Aorta (tissue), 4 donors: Measurements from ENCODE around the gene RBM17. TPM values are rescaled to one million over a fixed set of nuclear protein-coding genes. Genes with fewer than 3 reads are reported as not detected.

Experiments
- microRNA-seq, 2 donors: library from miRNA; unstranded; fragments of <30 nt; microRNA quantifications; one replicate each; pipeline ENCODE4 v1.2.0, GENCODE V29; 2020
- polyA plus RNA-seq, 2 donors: library from polyadenylated mRNA; stranded (reverse); fragments of 200-250 nt; gene quantifications; one replicate each; pipeline ENCODE4 v1.2.3, GENCODE V29; 2013
- total RNA-seq, 2 donors: library from RNA; stranded (reverse); fragmentation: NEBNext Ultra II Directional; extraction: Animal tissue kit (Norgen Biotek cat#: 25700); gene quantifications; one replicate each; pipeline ENCODE4 v1.2.1, GENCODE V29; 2021
- donor health status: healthy with polysubstance abuse.
- donor health status: Bipolar disorder and iron deficiency.
- donor health status: DM: no; HTN: no; CAD: no.
- donor health status: DM: yes; HTN: yes; CAD: no.

Gene RBM17
- total and polyA plus RNA-seq, 4 donors: 41.4 to 94.1 (median 85.7) TPM

Small RNA genes within 50 kb of the gene (microRNA-seq; reads per million reads assigned to microRNA genes)
- 0 reads per million in 2 donors for gene MIR3155A
- 0 reads per million in 2 donors for gene MIR3155B

Other genes with a start within 250 kb of the RBM17 start
- gene ANKRD16, start 199.1 kb upstream of the RBM17 start, total RNA-seq: 1 to 10 TPM; 4.6 to 8.8 TPM
- gene ANKRD16, start 199.1 kb upstream of the RBM17 start, polyA plus RNA-seq: 1 to 10 TPM; 6.1 to 6.7 TPM
- gene FBH1, start 198.8 kb upstream of the RBM17 start, total RNA-seq: 100 to 1,000 TPM; 108 to 110 TPM
- gene FBH1, start 198.8 kb upstream of the RBM17 start, polyA plus RNA-seq: 100 to 1,000 TPM in 1 of 2 donors, 10 to 100 TPM in 1; 36.9 to 101 TPM
- gene IL15RA, start 111.5 kb upstream of the RBM17 start, total RNA-seq: 10 to 100 TPM; 19.0 to 21.2 TPM
- gene IL15RA, start 111.5 kb upstream of the RBM17 start, polyA plus RNA-seq: 10 to 100 TPM in 1 of 2 donors, 1 to 10 TPM in 1; 6.0 to 23.9 TPM
- gene IL2RA, start 26.7 kb upstream of the RBM17 start, total RNA-seq: 1 to 10 TPM; 2.4 to 4.2 TPM
- gene IL2RA, start 26.7 kb upstream of the RBM17 start, polyA plus RNA-seq: 1 to 10 TPM in 1 of 2 donors, under 1 TPM in 1; 0.33 to 4.1 TPM
- 100 to 1,000 TPM; 116 to 140 TPM for gene PFKFB3, start 113.9 kb downstream of the RBM17 start, total RNA-seq
- 10 to 100 TPM; 31.4 to 45.6 TPM for gene PFKFB3, start 113.9 kb downstream of the RBM17 start, polyA plus RNA-seq